ENCODE results near the gene NMT2. TPM values are rescaled to one million over a fixed set of nuclear protein-coding genes. Genes with fewer than 3 reads are reported as not detected.
"Not testable (repeated sequence)": the region's sequence is repeated elsewhere in the genome, so short reads cannot be mapped to it uniquely, and the experiment has no call there.

NMT2 gene
- total RNA-seq, result 1 to 10 TPM; 3.4 to 8.6 TPM

GRCh38 chr10:15168291-15168785 lies at the start of gene NMT2:
NMT2 (minus strand) TSS chr10:15168693; CDS start chr10:15168612, 81 bp downstream.
- peak; percentile 91 for DNase-seq (ENCODE audit: low spot score)
- Mint-ChIP-seq H3K27me3 (no peaks in the 10 kb centered on the region), H3K36me3 (no peaks in the 10 kb centered on the region), H3K27ac (peak within 1 kb of the TSS; percentile 72 to 84), H3K4me1 (ENCODE audit: low read depth in 2 of 2) (peaks cover 30 to 44% of the 10 kb centered on the region in 2 donors), H3K4me3 (peak within 1 kb of the TSS; percentile 90), H3K9me3 (no peaks in the 10 kb centered on the region)
- peak; percentile 89 to 92 for ATAC-seq

DNA sequence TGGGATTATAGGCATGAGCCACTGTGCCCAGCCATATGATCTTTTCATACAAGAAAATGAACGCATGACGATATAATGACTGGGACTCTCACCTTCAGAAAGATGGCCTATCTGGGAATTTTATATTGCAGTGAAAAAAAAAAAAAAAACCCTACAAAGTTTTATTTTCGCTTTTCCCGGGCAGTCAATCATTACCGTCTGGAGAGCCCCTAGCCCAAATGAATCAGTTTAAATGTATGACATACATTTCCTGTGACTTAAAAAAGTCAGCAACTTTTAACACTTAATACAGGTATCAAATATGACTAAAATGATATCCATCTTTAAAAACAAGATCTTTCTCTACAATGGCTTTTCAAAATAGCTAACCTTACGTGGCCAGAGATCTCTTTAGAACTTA lies 48.2 kb upstream of the NMT2 start:
- no peaks in the 10 kb centered on the region for H3K9me3 Mint-ChIP-seq
- no peak for DNase-seq (ENCODE audit: low spot score)
- H3K36me3 Mint-ChIP-seq, result no peaks in the 10 kb centered on the region
- H3K27me3 Mint-ChIP-seq, result peaks cover 0 to 2% of the 10 kb centered on the region in 2 donors
- H3K27ac Mint-ChIP-seq, result no peak overlapping the region
- H3K4me3 Mint-ChIP-seq, result no peak overlapping the region
- ATAC-seq, result no peak
- no peaks in the 10 kb centered on the region for H3K4me1 Mint-ChIP-seq (ENCODE audit: low read depth in 2 of 2)

DNA sequence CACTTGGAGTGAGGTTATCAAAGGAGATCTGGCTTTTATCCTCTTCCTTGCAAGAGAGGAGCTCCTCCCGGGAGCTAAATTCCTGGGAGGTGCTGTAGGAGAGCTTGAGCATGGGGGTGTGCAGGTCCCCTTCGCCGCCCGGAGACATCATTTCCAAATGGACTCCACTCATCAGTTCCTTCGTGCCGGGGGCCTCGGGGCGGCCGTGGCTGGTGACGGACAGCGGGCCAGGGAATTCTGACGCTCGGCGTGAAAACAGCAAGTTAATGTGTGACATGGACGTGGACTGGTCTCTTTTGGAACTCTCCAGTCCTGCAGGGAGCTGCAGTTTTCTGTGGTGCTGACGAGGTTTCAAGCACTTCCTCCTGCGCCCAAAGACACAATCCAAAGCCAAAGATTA lies 45.7 kb upstream of the NMT2 start:
- no peaks in the 10 kb centered on the region for H3K36me3 Mint-ChIP-seq
- ATAC-seq (no peak), DNase-seq (ENCODE audit: low spot score) (no peak)
- H3K9me3 Mint-ChIP-seq, result no peaks in the 10 kb centered on the region
- H3K4me1 Mint-ChIP-seq (ENCODE audit: low read depth in 2 of 2), result peaks cover 8% of the 10 kb centered on the region in 2 donors
- H3K4me3 Mint-ChIP-seq, result no peak overlapping the region
- peaks cover 0 to 2% of the 10 kb centered on the region in 2 donors for H3K27me3 Mint-ChIP-seq
- no peak overlapping the region for H3K27ac Mint-ChIP-seq

GRCh38 chr10:15213461-15213861 lies 45.0 kb upstream of the NMT2 start:
- no peak overlapping the region for H3K27ac Mint-ChIP-seq
- no peaks in the 10 kb centered on the region for H3K36me3 Mint-ChIP-seq
- ATAC-seq (no peak), DNase-seq (ENCODE audit: low spot score) (no peak)
- H3K9me3 Mint-ChIP-seq, result no peaks in the 10 kb centered on the region
- peaks cover 0 to 2% of the 10 kb centered on the region in 2 donors for H3K27me3 Mint-ChIP-seq
- H3K4me1 Mint-ChIP-seq (ENCODE audit: low read depth in 2 of 2), result peaks cover 15 to 16% of the 10 kb centered on the region in 2 donors
- H3K4me3 Mint-ChIP-seq, result no peak overlapping the region

GRCh38 chr10:15211464-15211979 lies 43.0 kb upstream of the NMT2 start:
- no peak for ATAC-seq
- H3K27ac Mint-ChIP-seq, result no peak overlapping the region
- peaks cover 20 to 24% of the 10 kb centered on the region in 2 donors for H3K4me1 Mint-ChIP-seq (ENCODE audit: low read depth in 2 of 2)

DNA sequence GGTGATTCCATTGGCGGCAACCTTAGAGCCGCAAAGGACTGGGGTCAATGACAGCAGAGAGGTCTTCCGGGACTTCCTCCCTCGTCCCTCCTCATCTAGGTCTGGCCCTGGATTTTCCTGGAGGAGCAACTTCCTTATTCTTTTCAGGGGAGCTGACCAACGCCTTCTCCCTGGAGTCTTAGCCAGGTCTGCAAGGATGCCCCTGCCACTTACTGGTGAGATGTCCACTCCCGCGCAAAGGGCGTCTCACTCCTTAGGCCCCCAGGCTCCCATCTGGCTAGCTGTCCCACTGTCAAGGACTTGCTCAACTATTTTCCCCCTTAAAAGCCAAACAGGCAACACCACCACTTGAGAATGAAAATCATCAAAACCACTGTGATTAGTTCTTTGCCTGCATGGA lies 42.0 kb upstream of the NMT2 start:
- H3K27ac Mint-ChIP-seq, result peak overlapping the region in 1 of 2 donors; percentile 21
- H3K27me3 Mint-ChIP-seq, result peaks cover 0 to 2% of the 10 kb centered on the region in 2 donors
- H3K4me1 Mint-ChIP-seq (ENCODE audit: low read depth in 2 of 2), result peaks cover 20 to 24% of the 10 kb centered on the region in 2 donors
- no peaks in the 10 kb centered on the region for H3K9me3 Mint-ChIP-seq
- no peak for DNase-seq (ENCODE audit: low spot score)
- no peak for ATAC-seq
- no peak overlapping the region for H3K4me3 Mint-ChIP-seq
- H3K36me3 Mint-ChIP-seq, result no peaks in the 10 kb centered on the region

More at GRCh38 chr10:15211464-15211979, 43.0 kb upstream of the NMT2 start:
- no peak overlapping the region for H3K4me3 Mint-ChIP-seq
- H3K9me3 Mint-ChIP-seq, result no peaks in the 10 kb centered on the region
- no peak for DNase-seq (ENCODE audit: low spot score)
- H3K27me3 Mint-ChIP-seq, result peaks cover 0 to 2% of the 10 kb centered on the region in 2 donors
- H3K36me3 Mint-ChIP-seq, result no peaks in the 10 kb centered on the region

DNA sequence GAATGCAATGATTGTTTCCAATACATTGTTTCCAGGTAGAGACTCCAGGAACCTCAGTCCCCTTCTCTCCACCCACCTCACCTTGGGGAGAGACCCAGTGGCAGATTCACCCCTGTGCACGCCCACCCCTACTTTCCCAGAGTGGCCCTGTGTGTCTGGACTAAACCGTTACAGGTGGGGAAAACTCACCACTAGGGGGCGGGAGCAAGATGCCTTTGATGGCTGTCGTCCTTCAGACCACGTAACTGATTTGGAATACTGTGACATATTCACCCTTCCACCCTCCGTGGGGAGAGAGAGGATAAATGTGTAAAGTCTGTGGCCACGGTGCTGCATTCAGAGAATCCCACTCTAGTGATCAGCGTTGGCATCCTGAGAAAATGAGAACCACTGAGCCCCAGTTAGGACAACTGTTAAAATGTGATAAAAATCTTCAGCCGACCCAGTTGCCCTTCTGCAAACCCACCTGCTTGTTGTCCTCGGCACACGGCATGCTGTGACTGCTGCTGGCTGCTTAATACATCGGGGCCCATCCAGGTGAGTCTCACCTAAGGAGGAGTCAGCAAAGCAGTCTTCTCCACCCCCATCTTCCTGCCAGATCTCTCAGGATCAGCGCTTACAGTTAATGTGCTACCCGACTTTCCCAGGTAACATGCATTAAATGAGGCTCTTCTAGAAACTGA lies 41.5 kb upstream of the NMT2 start:
- Mint-ChIP-seq H3K4me3 (no peak overlapping the region), H3K9me3 (no peaks in the 10 kb centered on the region), H3K4me1 (ENCODE audit: low read depth in 2 of 2) (peaks cover 20 to 24% of the 10 kb centered on the region in 2 donors), H3K27ac (peak overlapping the region in 1 of 2 donors; percentile 21), H3K27me3 (peaks cover 0 to 2% of the 10 kb centered on the region in 2 donors), H3K36me3 (no peaks in the 10 kb centered on the region)
- DNase-seq (ENCODE audit: low spot score) (peak; percentile 71), ATAC-seq (peak; percentile 56 to 79)

DNA sequence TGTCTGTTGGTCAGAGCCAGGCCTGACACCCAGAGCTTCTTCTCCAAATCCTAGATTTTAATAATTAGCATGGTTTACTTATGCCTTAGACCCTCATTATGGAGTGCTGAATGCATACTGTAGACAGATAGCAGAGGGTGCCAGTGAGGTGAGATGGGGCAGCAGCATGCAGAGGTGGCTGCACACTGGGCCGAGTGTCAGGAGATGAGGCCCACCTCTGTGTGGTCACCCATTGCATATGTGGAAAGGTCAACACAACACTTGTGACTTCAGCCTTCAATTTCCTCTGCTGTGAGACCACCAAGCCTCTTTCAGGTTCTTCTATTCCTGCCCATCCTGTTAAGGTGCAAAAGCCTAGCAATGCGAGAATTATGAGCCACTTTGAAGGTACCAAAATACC lies 39.7 kb upstream of the NMT2 start:
- Mint-ChIP-seq H3K9me3 (no peaks in the 10 kb centered on the region), H3K4me1 (ENCODE audit: low read depth in 2 of 2) (peaks cover 20 to 24% of the 10 kb centered on the region in 2 donors), H3K4me3 (peak overlapping the region; percentile 87), H3K27ac (peak overlapping the region; percentile 62 to 81), H3K27me3 (peaks cover 0 to 2% of the 10 kb centered on the region in 2 donors), H3K36me3 (no peaks in the 10 kb centered on the region)
- DNase-seq (ENCODE audit: low spot score), result no peak
- ATAC-seq, result no peak

GRCh38 chr10:15207410-15207809 lies 38.9 kb upstream of the NMT2 start:
- not testable (repeated sequence) for H3K4me3 Mint-ChIP-seq; DNase-seq (ENCODE audit: low spot score); H3K27me3 Mint-ChIP-seq; H3K36me3 Mint-ChIP-seq; H3K27ac Mint-ChIP-seq; H3K9me3 Mint-ChIP-seq; ATAC-seq
- H3K4me1 Mint-ChIP-seq (ENCODE audit: low read depth in 2 of 2), result peaks cover 20 to 24% of the 10 kb centered on the region in 2 donors

- peaks cover 0 to 4% of the 10 kb centered on the region in 2 donors for H3K4me1 Mint-ChIP-seq (ENCODE audit: low read depth in 2 of 2)
- no peaks in the 10 kb centered on the region for H3K9me3 Mint-ChIP-seq
- no peak overlapping the region for H3K4me3 Mint-ChIP-seq
- no peak overlapping the region for H3K27ac Mint-ChIP-seq
- no peaks in the 10 kb centered on the region for H3K36me3 Mint-ChIP-seq
- DNase-seq (ENCODE audit: low spot score) (no peak), ATAC-seq (no peak)
- no peaks in the 10 kb centered on the region for H3K27me3 Mint-ChIP-seq
Measured at GRCh38 chr10:15202639-15203038, 34.1 kb upstream of the NMT2 start.

DNA sequence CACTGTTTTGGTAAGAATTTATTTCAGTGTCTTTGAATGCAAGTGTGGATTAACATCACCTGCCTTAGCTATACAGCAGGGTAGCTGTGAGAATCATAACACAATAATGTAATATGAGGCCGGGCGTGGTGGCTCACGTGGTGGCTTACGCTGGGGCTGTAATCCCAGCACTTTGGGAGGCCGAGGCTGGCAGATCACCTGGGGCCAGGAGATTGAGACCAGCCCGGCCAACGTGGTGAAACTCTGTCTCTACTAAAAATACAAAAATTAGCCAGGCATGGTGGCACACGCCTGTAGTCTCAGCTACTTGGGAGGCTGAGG lies 33.8 kb upstream of the NMT2 start:
- H3K36me3 Mint-ChIP-seq; H3K9me3 Mint-ChIP-seq; H3K4me1 Mint-ChIP-seq (ENCODE audit: low read depth in 2 of 2); ATAC-seq; H3K4me3 Mint-ChIP-seq; H3K27ac Mint-ChIP-seq; DNase-seq (ENCODE audit: low spot score); H3K27me3 Mint-ChIP-seq: not testable (repeated sequence)

DNA sequence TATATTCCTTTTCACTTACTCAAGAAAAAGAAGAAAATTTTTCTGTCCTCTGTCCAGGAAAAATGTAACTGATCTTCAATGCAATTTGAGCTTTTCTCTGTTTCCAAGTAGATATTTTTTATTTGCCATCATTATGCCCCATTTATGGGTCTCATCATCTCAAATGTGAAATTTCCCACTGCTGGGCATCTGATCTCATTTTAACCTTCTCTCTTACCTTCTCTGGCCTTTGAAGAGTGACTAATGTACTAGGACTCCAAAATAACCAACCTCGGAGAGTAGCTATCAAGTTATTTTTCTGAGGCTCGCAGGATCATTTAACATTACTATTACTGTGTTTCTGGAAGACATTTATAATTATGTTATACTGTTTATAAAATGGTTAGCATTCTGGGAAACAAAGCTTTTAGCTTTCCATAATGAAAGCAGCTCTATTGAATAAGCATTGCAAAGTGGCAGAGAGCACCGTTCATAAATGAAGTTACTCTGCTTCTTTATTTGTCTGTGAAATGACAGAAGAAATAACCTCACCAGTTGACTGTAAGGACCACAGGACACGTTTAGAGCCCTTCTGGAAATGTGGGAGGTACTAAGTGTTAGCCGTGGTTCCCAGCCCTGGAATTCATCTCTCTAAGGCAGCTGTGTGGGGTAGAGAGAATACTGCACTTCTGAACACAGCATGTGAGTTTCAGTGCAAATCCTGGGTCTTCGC lies 33.3 kb upstream of the NMT2 start:
- no peak overlapping the region for H3K27ac Mint-ChIP-seq
- no peaks in the 10 kb centered on the region for H3K36me3 Mint-ChIP-seq
- no peak for ATAC-seq
- H3K27me3 Mint-ChIP-seq, result no peaks in the 10 kb centered on the region
- H3K4me1 Mint-ChIP-seq (ENCODE audit: low read depth in 2 of 2), result peaks cover 0 to 2% of the 10 kb centered on the region in 2 donors
- H3K9me3 Mint-ChIP-seq, result no peaks in the 10 kb centered on the region
- DNase-seq (ENCODE audit: low spot score), result no peak
- no peak overlapping the region for H3K4me3 Mint-ChIP-seq

DNA sequence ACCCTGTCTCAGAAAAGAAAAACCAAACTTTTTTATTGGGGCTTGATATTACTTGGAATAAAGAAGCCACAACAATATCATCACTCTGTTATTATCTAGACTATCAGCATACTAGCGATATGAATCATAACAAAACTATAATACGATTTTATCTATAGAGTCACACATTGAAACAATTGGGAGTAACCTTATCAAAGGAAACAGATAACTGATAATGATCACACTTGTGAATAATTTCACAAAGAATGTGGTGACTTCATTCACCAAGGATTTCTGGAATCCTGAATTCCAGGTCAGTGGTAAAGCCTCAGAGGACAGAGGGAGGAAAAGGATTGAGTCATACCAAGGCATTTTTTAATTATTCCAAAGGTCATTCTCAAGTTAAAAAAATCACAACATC lies 32.1 kb upstream of the NMT2 start:
- Mint-ChIP-seq H3K36me3 (no peaks in the 10 kb centered on the region), H3K4me1 (ENCODE audit: low read depth in 2 of 2) (peaks cover 0 to 2% of the 10 kb centered on the region in 2 donors), H3K27ac (no peak overlapping the region), H3K4me3 (no peak overlapping the region), H3K9me3 (no peaks in the 10 kb centered on the region), H3K27me3 (no peaks in the 10 kb centered on the region)
- no peak for ATAC-seq
- no peak for DNase-seq (ENCODE audit: low spot score)

DNA sequence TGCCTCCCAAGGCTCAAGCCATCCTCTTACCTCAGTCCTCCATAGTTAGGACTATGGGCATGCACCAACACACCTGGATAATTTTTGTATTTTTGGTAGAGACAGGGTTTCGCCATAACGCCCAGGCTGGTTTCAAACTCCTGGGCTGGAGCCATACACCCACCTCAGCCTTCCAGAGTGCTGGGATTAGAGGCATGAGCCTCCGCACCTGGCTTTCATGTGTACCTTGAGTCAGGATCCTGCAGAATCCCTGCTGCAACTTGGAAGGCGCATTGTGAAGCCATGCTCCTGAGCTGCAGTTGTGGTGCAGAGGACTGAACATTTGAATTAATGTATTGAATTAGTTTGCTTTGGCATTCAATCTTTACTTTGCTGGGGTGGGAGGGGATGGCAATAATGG lies 29.4 kb upstream of the NMT2 start:
- Mint-ChIP-seq H3K36me3 (no peaks in the 10 kb centered on the region), H3K27ac (no peak overlapping the region), H3K27me3 (no peaks in the 10 kb centered on the region), H3K9me3 (no peaks in the 10 kb centered on the region), H3K4me1 (ENCODE audit: low read depth in 2 of 2) (peaks cover 0 to 2% of the 10 kb centered on the region in 2 donors), H3K4me3 (no peak overlapping the region)
- DNase-seq (ENCODE audit: low spot score) (no peak), ATAC-seq (no peak)
